ENCODE data around the gene NLRP9.

GRCh38 chr19:55676383-55676782 lies 61.8 kb downstream of the NLRP9 start:
- no peak for TF ChIP-seq POLR2A (IDR thresholded peaks at IDR 0.05)
- no peak for TF ChIP-seq CTCF (IDR thresholded peaks at IDR 0.05)
- no peak for TF ChIP-seq POLR2AphosphoS5 (IDR thresholded peaks at IDR 0.05)

All from transverse colon (tissue), 4 donors.